Peyer's patch (tissue), 4 donors: ENCODE results near the gene GNB1L. TPM values are rescaled to one million over a fixed set of nuclear protein-coding genes. Genes with fewer than 3 reads are reported as not detected.

Experiments
- DNase-seq, 3 donors: peaks; one replicate each; pipeline ENCODE4 v3.0.0-alpha.2; 2017 to 2019
- H3K27ac ChIP-seq, 4 donors: fragments of 200-600 bp; sonication (generic); one replicate each; pipeline ENCODE4 v1.5.1; 2016 to 2019
- H3K27me3 ChIP-seq, 2 donors: fragments of 200-600 bp; sonication (generic); one replicate each; pipeline ENCODE4 v1.5.1; 2019
- H3K36me3 ChIP-seq, 3 donors: fragments of 200-600 bp; sonication (generic); one replicate each; pipeline ENCODE4 v1.5.1; 2016 to 2019
- H3K4me1 ChIP-seq, 4 donors: fragments of 200-600 bp; sonication (generic); one replicate each; pipeline ENCODE4 v1.5.1; 2016 to 2019
- H3K4me3 ChIP-seq, 4 donors: fragments of 200-600 bp; sonication (generic); 1 replicate in 3 of 4; 2 replicates in 1 of 4; pipeline ENCODE4 v1.5.1; 2016 to 2019; ENCODE audit warnings: mild to moderate bottlenecking in 1 of 4
- H3K9me3 ChIP-seq, 4 donors: fragments of 200-600 bp; sonication (generic); one replicate each; pipeline ENCODE4 v1.5.1; 2016 to 2019; ENCODE audit warnings: mild to moderate bottlenecking in 1 of 4
- CTCF ChIP-seq, 6 experiments: fragments of 450-650 bp in 4 of 6; fragments of 200-600 bp in 2 of 6; sonication (generic) in 1 of 6; IDR thresholded peaks; one replicate each; pipeline ENCODE4 v1.5.1; 2017 to 2019; ENCODE audit warnings: antibody characterized with exemption in 6 of 6, mild to moderate bottlenecking in 3 of 6, moderate library complexity in 1 of 6
- POLR2A ChIP-seq, 2 donors: fragments of 450-650 bp; IDR thresholded peaks; one replicate each; pipeline ENCODE4 v1.5.1; 2017; ENCODE audit warnings: antibody characterized with exemption in 2 of 2, mild to moderate bottlenecking in 2 of 2, moderate library complexity in 2 of 2
- total RNA-seq, 4 donors: library from RNA; depleted of rRNA; stranded (reverse); fragments of >200 nt; gene quantifications; one replicate each; pipeline ENCODE4 v1.1.0, GENCODE V29; 2016

GNB1L gene
- total RNA-seq, 4 donors from 2014 or later = 3.1 to 6.6 (median 4.9) TPM

GRCh38 chr22:19896665-19897355, 42.1 kb upstream of the GNB1L start:
- peaks cover 0 to 38% (median 0%) of the 10 kb centered on the region in 3 donors for H3K36me3 ChIP-seq
- TF ChIP-seq CTCF (IDR thresholded peaks at IDR 0.05) (no peak), POLR2A (IDR thresholded peaks at IDR 0.05) (no peak)
- no peaks in the 10 kb centered on the region for H3K9me3 ChIP-seq
- H3K4me3 ChIP-seq = no peak overlapping the region
- no peaks in the 10 kb centered on the region for H3K27me3 ChIP-seq
- no peak overlapping the region for H3K27ac ChIP-seq
- H3K4me1 ChIP-seq = peaks cover 0 to 23% (median 7%) of the 10 kb centered on the region in 4 donors
- DNase-seq = no peak

GRCh38 chr22:19895160-19895849, 40.6 kb upstream of the GNB1L start:
- H3K9me3 ChIP-seq = no peaks in the 10 kb centered on the region
- no peak for TF ChIP-seq CTCF (IDR thresholded peaks at IDR 0.05)
- no peak for TF ChIP-seq POLR2A (IDR thresholded peaks at IDR 0.05)
- no peak overlapping the region for H3K4me3 ChIP-seq
- H3K27me3 ChIP-seq = no peaks in the 10 kb centered on the region
- no peak for DNase-seq
- H3K4me1 ChIP-seq = peaks cover 0 to 30% (median 18%) of the 10 kb centered on the region in 4 donors
- H3K36me3 ChIP-seq = peaks cover 0 to 38% (median 0%) of the 10 kb centered on the region in 3 donors
- no peak overlapping the region for H3K27ac ChIP-seq

- Histone ChIP-seq H3K4me1 (peaks cover 0 to 30% (median 17%) of the 10 kb centered on the region in 4 donors), H3K27ac (no peak overlapping the region), H3K27me3 (no peaks in the 10 kb centered on the region), H3K4me3 (no peak overlapping the region), H3K9me3 (no peaks in the 10 kb centered on the region), H3K36me3 (peaks cover 0 to 29% (median 0%) of the 10 kb centered on the region in 3 donors)
- TF ChIP-seq CTCF (IDR thresholded peaks at IDR 0.05) (no peak), POLR2A (IDR thresholded peaks at IDR 0.05) (no peak)
- no peak for DNase-seq
Observed at GRCh38 chr22:19893363-19893762, 38.7 kb upstream of the GNB1L start.

- H3K36me3 ChIP-seq = peaks cover 0 to 24% (median 0%) of the 10 kb centered on the region in 3 donors
- H3K27ac ChIP-seq = peak overlapping the region in 3 of 4 donors; percentile 76 to 89 (median 77)
- DNase-seq = no peak
- H3K27me3 ChIP-seq = no peaks in the 10 kb centered on the region
- H3K4me1 ChIP-seq = peaks cover 0 to 30% (median 17%) of the 10 kb centered on the region in 4 donors
- TF ChIP-seq POLR2A (IDR thresholded peaks at IDR 0.05) = no peak
- no peak for TF ChIP-seq CTCF (IDR thresholded peaks at IDR 0.05)
- H3K9me3 ChIP-seq = no peaks in the 10 kb centered on the region
- no peak overlapping the region for H3K4me3 ChIP-seq
Observed at GRCh38 chr22:19892925-19893324, 38.3 kb upstream of the GNB1L start.

GRCh38 chr22:19892257-19892879, 37.7 kb upstream of the GNB1L start:
- peaks cover 0 to 31% (median 17%) of the 10 kb centered on the region in 4 donors for H3K4me1 ChIP-seq
- no peak for TF ChIP-seq POLR2A (IDR thresholded peaks at IDR 0.05)
- TF ChIP-seq CTCF (IDR thresholded peaks at IDR 0.05) = no peak
- H3K4me3 ChIP-seq = peak overlapping the region in 3 of 4 donors; percentile 28 to 38 (median 30)
- peak overlapping the region; percentile 62 to 89 (median 76) for H3K27ac ChIP-seq
- peak in 1 of 3 donors; percentile 40 for DNase-seq
- H3K9me3 ChIP-seq = no peaks in the 10 kb centered on the region
- H3K27me3 ChIP-seq = no peaks in the 10 kb centered on the region
- peaks cover 0 to 20% (median 0%) of the 10 kb centered on the region in 3 donors for H3K36me3 ChIP-seq
